Mesothelial cell of epicardium (in vitro differentiated cells): ENCODE data around the gene DERL3. TPM values are rescaled to one million over a fixed set of nuclear protein-coding genes. Genes with fewer than 3 reads are reported as not detected.
A peak's percentile ranks its signal among the peaks of the same experiment; 100 is the strongest.

ENCODE experiments used
- DNase-seq, 2 experiments: peaks; one replicate each; pipeline ENCODE4 v3.0.0; 2021; ENCODE audit warnings: low spot score in 2 of 2; ENCODE audit not compliant: unreplicated experiment in 2 of 2
- H3K27ac Mint-ChIP-seq: 2 replicates; pipeline ENCODE4 v1.8.0; 2021; ENCODE audit warnings: mixed read lengths
- H3K27me3 Mint-ChIP-seq: 2 replicates; pipeline ENCODE4 v1.8.0; 2021; ENCODE audit warnings: low read depth, mixed read lengths
- H3K36me3 Mint-ChIP-seq: 2 replicates; pipeline ENCODE4 v1.8.0; 2021; ENCODE audit warnings: mixed read lengths
- H3K4me1 Mint-ChIP-seq: 2 replicates; pipeline ENCODE4 v1.8.0; 2021; ENCODE audit warnings: mixed read lengths
- H3K4me3 Mint-ChIP-seq: 2 replicates; pipeline ENCODE4 v1.8.0; 2021; ENCODE audit warnings: mild to moderate bottlenecking, moderate library complexity, mixed read lengths
- H3K9me3 Mint-ChIP-seq: 2 replicates; pipeline ENCODE4 v1.8.0; 2021; ENCODE audit warnings: mixed read lengths
- CTCF ChIP-seq: fragments of 200-600 bp; sonication (generic); IDR thresholded peaks from one replicate; pipeline ENCODE4 v1.5.0; 2021; ENCODE audit warnings: antibody characterized with exemption; ENCODE audit not compliant: unreplicated experiment
- total RNA-seq: library from RNA; stranded (reverse); gene quantifications from 3 replicates; pipeline ENCODE4 v1.2.1, GENCODE V29; 2021

DERL3 gene
- total RNA-seq, 1 donor from 2014 or later, result 25.8 TPM

- Mint-ChIP-seq H3K9me3 (peaks cover 10% of the 10 kb centered on the region), H3K27me3 (no peaks in the 10 kb centered on the region)
Measured at GRCh38 chr22:23831781-23832180, 7.0 kb downstream of the DERL3 start.

GRCh38 chr22:23831261-23831660, 7.5 kb downstream of the DERL3 start:
- no peak for TF ChIP-seq CTCF
- H3K4me1 Mint-ChIP-seq, result peaks cover 19% of the 10 kb centered on the region
- H3K36me3 Mint-ChIP-seq, result peaks cover 44% of the 10 kb centered on the region
- no peak for DNase-seq
- H3K4me3 Mint-ChIP-seq, result no peak overlapping the region
- no peaks in the 10 kb centered on the region for H3K27me3 Mint-ChIP-seq
- H3K27ac Mint-ChIP-seq, result no peak overlapping the region
- H3K9me3 Mint-ChIP-seq, result peaks cover 10% of the 10 kb centered on the region

More at GRCh38 chr22:23831781-23832180, 7.0 kb downstream of the DERL3 start:
- no peak for TF ChIP-seq CTCF
- no peak overlapping the region for H3K4me3 Mint-ChIP-seq
- H3K4me1 Mint-ChIP-seq, result peaks cover 13% of the 10 kb centered on the region
- peaks cover 40% of the 10 kb centered on the region for H3K36me3 Mint-ChIP-seq
- DNase-seq, result no peak
- H3K27ac Mint-ChIP-seq, result no peak overlapping the region

GRCh38 chr22:23829845-23830372, 8.9 kb downstream of the DERL3 start:
- DNase-seq, result no peak
- Mint-ChIP-seq H3K27me3 (no peaks in the 10 kb centered on the region), H3K36me3 (peaks cover 47% of the 10 kb centered on the region), H3K4me1 (peaks cover 24% of the 10 kb centered on the region), H3K27ac (peak overlapping the region; percentile 26), H3K4me3 (no peak overlapping the region), H3K9me3 (peaks cover 10% of the 10 kb centered on the region)
- no peak for TF ChIP-seq CTCF

- Mint-ChIP-seq H3K4me1 (peaks cover 25% of the 10 kb centered on the region), H3K27me3 (no peaks in the 10 kb centered on the region), H3K27ac (peak overlapping the region; percentile 68), H3K9me3 (peaks cover 10% of the 10 kb centered on the region), H3K4me3 (no peak overlapping the region), H3K36me3 (peaks cover 52% of the 10 kb centered on the region)
- TF ChIP-seq CTCF, result no peak
- no peak for DNase-seq
Measured at GRCh38 chr22:23828800-23829680, 9.8 kb downstream of the DERL3 start.

GRCh38 chr22:23827351-23827995, 11.3 kb downstream of the DERL3 start:
- Mint-ChIP-seq H3K27ac (peak overlapping the region; percentile 61), H3K4me3 (no peak overlapping the region), H3K9me3 (peaks cover 10% of the 10 kb centered on the region), H3K36me3 (peaks cover 62% of the 10 kb centered on the region), H3K27me3 (no peaks in the 10 kb centered on the region), H3K4me1 (peaks cover 25% of the 10 kb centered on the region)
- DNase-seq, result no peak
- no peak for TF ChIP-seq CTCF
